ENCODE data around the gene NEK6.

Gene NEK6

GRCh38 chr9:124262649-124262972 is 4.9 kb downstream of the NEK6 start:
- no peaks in the 10 kb centered on the region for H3K9me3 ChIP-seq (ENCODE audit: control insufficient read depth, insufficient read depth, low read length)
- H3K36me3 ChIP-seq (ENCODE audit: insufficient read depth, low read length) = no peaks in the 10 kb centered on the region; the same call in 1 of the 2 replicates
- peaks cover 41% of the 10 kb centered on the region for H3K4me1 ChIP-seq (ENCODE audit: insufficient read depth, low read length)
- no peak overlapping the region for H3K9ac ChIP-seq (ENCODE audit: low read depth, low read length)

- Histone ChIP-seq H3K9me3 (ENCODE audit: control insufficient read depth, insufficient read depth, low read length) (no peaks in the 10 kb centered on the region), H3K36me3 (ENCODE audit: insufficient read depth, low read length) (no peaks in the 10 kb centered on the region; the same call in 1 of the 2 replicates), H3K4me1 (ENCODE audit: insufficient read depth, low read length) (peaks cover 41% of the 10 kb centered on the region), H3K9ac (ENCODE audit: low read depth, low read length) (no peak overlapping the region)
These were observed 5.5 kb downstream of the NEK6 start for GRCh38 chr9:124263213-124263612.

- peaks cover 41% of the 10 kb centered on the region for H3K4me1 ChIP-seq (ENCODE audit: insufficient read depth, low read length)
- no peak overlapping the region for H3K9ac ChIP-seq (ENCODE audit: low read depth, low read length)
These were observed 6.2 kb downstream of the NEK6 start for GRCh38 chr9:124263800-124264426.

GRCh38 chr9:124264823-124265233 is 7.1 kb downstream of the NEK6 start:
- Histone ChIP-seq H3K9ac (ENCODE audit: low read depth, low read length) (no peak overlapping the region), H3K36me3 (ENCODE audit: insufficient read depth, low read length) (no peaks in the 10 kb centered on the region; the same call in 1 of the 2 replicates), H3K4me1 (ENCODE audit: insufficient read depth, low read length) (peaks cover 38% of the 10 kb centered on the region), H3K9me3 (ENCODE audit: control insufficient read depth, insufficient read depth, low read length) (no peaks in the 10 kb centered on the region)

More at GRCh38 chr9:124263800-124264426, 6.2 kb downstream of the NEK6 start:
- H3K36me3 ChIP-seq (ENCODE audit: insufficient read depth, low read length) = no peaks in the 10 kb centered on the region; the same call in 1 of the 2 replicates
- H3K9me3 ChIP-seq (ENCODE audit: control insufficient read depth, insufficient read depth, low read length) = no peaks in the 10 kb centered on the region

GRCh38 chr9:124265551-124265950 is 7.8 kb downstream of the NEK6 start:
- peaks cover 35% of the 10 kb centered on the region for H3K4me1 ChIP-seq (ENCODE audit: insufficient read depth, low read length)
- H3K9me3 ChIP-seq (ENCODE audit: control insufficient read depth, insufficient read depth, low read length) = no peaks in the 10 kb centered on the region

GRCh38 chr9:124266139-124266825 is 8.5 kb downstream of the NEK6 start:
- Histone ChIP-seq H3K4me1 (ENCODE audit: insufficient read depth, low read length) (peaks cover 34% of the 10 kb centered on the region), H3K36me3 (ENCODE audit: insufficient read depth, low read length) (no peaks in the 10 kb centered on the region; the same call in 1 of the 2 replicates), H3K9me3 (ENCODE audit: control insufficient read depth, insufficient read depth, low read length) (no peaks in the 10 kb centered on the region), H3K9ac (ENCODE audit: low read depth, low read length) (no peak overlapping the region)

More at GRCh38 chr9:124265551-124265950, 7.8 kb downstream of the NEK6 start:
- H3K9ac ChIP-seq (ENCODE audit: low read depth, low read length) = no peak overlapping the region
- no peaks in the 10 kb centered on the region; the same call in 1 of the 2 replicates for H3K36me3 ChIP-seq (ENCODE audit: insufficient read depth, low read length)

GRCh38 chr9:124266826-124267201 is 9.1 kb downstream of the NEK6 start:
- H3K9ac ChIP-seq (ENCODE audit: low read depth, low read length) = no peak overlapping the region
- no peaks in the 10 kb centered on the region; the same call in 1 of the 2 replicates for H3K36me3 ChIP-seq (ENCODE audit: insufficient read depth, low read length)
- peaks cover 29% of the 10 kb centered on the region for H3K4me1 ChIP-seq (ENCODE audit: insufficient read depth, low read length)
- no peaks in the 10 kb centered on the region for H3K9me3 ChIP-seq (ENCODE audit: control insufficient read depth, insufficient read depth, low read length)

GRCh38 chr9:124267271-124267807 is 9.6 kb downstream of the NEK6 start:
- no peak overlapping the region for H3K9ac ChIP-seq (ENCODE audit: low read depth, low read length)
- H3K36me3 ChIP-seq (ENCODE audit: insufficient read depth, low read length) = no peaks in the 10 kb centered on the region; the same call in 1 of the 2 replicates
- H3K9me3 ChIP-seq (ENCODE audit: control insufficient read depth, insufficient read depth, low read length) = no peaks in the 10 kb centered on the region
- H3K4me1 ChIP-seq (ENCODE audit: insufficient read depth, low read length) = peaks cover 24% of the 10 kb centered on the region

GRCh38 chr9:124268248-124268647 is 10.5 kb downstream of the NEK6 start:
- H3K4me1 ChIP-seq (ENCODE audit: insufficient read depth, low read length) = peaks cover 15% of the 10 kb centered on the region
- H3K36me3 ChIP-seq (ENCODE audit: insufficient read depth, low read length) = no peaks in the 10 kb centered on the region; the same call in 1 of the 2 replicates
- H3K9me3 ChIP-seq (ENCODE audit: control insufficient read depth, insufficient read depth, low read length) = no peaks in the 10 kb centered on the region
- H3K9ac ChIP-seq (ENCODE audit: low read depth, low read length) = no peak overlapping the region

GRCh38 chr9:124268661-124269060 is 10.9 kb downstream of the NEK6 start:
- no peak overlapping the region for H3K9ac ChIP-seq (ENCODE audit: low read depth, low read length)
- no peaks in the 10 kb centered on the region; the same call in 1 of the 2 replicates for H3K36me3 ChIP-seq (ENCODE audit: insufficient read depth, low read length)
- H3K4me1 ChIP-seq (ENCODE audit: insufficient read depth, low read length) = peaks cover 10% of the 10 kb centered on the region
- no peaks in the 10 kb centered on the region for H3K9me3 ChIP-seq (ENCODE audit: control insufficient read depth, insufficient read depth, low read length)

GRCh38 chr9:124269556-124269955 is 11.8 kb downstream of the NEK6 start:
- peaks cover 5% of the 10 kb centered on the region; the same call in 1 of the 2 replicates for H3K4me1 ChIP-seq (ENCODE audit: insufficient read depth, low read length)
- no peaks in the 10 kb centered on the region for H3K9me3 ChIP-seq (ENCODE audit: control insufficient read depth, insufficient read depth, low read length)
- no peak overlapping the region for H3K9ac ChIP-seq (ENCODE audit: low read depth, low read length)
- no peaks in the 10 kb centered on the region for H3K36me3 ChIP-seq (ENCODE audit: insufficient read depth, low read length)

GRCh38 chr9:124270504-124271335 is 13.0 kb downstream of the NEK6 start:
- Histone ChIP-seq H3K36me3 (ENCODE audit: insufficient read depth, low read length) (no peaks in the 10 kb centered on the region), H3K9me3 (ENCODE audit: control insufficient read depth, insufficient read depth, low read length) (no peaks in the 10 kb centered on the region), H3K4me1 (ENCODE audit: insufficient read depth, low read length) (peaks cover 5% of the 10 kb centered on the region; the same call in 1 of the 2 replicates), H3K9ac (ENCODE audit: low read depth, low read length) (no peak overlapping the region)

GRCh38 chr9:124271660-124272059 is 13.9 kb downstream of the NEK6 start:
- H3K36me3 ChIP-seq (ENCODE audit: insufficient read depth, low read length) = no peaks in the 10 kb centered on the region
- H3K4me1 ChIP-seq (ENCODE audit: insufficient read depth, low read length) = peaks cover 5% of the 10 kb centered on the region; the same call in 1 of the 2 replicates
- no peak overlapping the region for H3K9ac ChIP-seq (ENCODE audit: low read depth, low read length)
- H3K9me3 ChIP-seq (ENCODE audit: control insufficient read depth, insufficient read depth, low read length) = no peaks in the 10 kb centered on the region

GRCh38 chr9:124272118-124272517 is 14.4 kb downstream of the NEK6 start:
- Histone ChIP-seq H3K4me1 (ENCODE audit: insufficient read depth, low read length) (peaks cover under 1% of the 10 kb centered on the region; the same call in 1 of the 2 replicates), H3K9me3 (ENCODE audit: control insufficient read depth, insufficient read depth, low read length) (no peaks in the 10 kb centered on the region), H3K9ac (ENCODE audit: low read depth, low read length) (no peak overlapping the region), H3K36me3 (ENCODE audit: insufficient read depth, low read length) (no peaks in the 10 kb centered on the region)

All from ES-I3 (cell line).